Dedifferentiated amniotic fluid mesenchymal stem cell (primary cell): ENCODE results near the gene M6PR.

Experiments
- DNase-seq: peaks from one replicate; pipeline ENCODE4 v3.0.0-alpha.2; 2016; ENCODE audit errors: extremely low spot score

Gene M6PR

DNA sequence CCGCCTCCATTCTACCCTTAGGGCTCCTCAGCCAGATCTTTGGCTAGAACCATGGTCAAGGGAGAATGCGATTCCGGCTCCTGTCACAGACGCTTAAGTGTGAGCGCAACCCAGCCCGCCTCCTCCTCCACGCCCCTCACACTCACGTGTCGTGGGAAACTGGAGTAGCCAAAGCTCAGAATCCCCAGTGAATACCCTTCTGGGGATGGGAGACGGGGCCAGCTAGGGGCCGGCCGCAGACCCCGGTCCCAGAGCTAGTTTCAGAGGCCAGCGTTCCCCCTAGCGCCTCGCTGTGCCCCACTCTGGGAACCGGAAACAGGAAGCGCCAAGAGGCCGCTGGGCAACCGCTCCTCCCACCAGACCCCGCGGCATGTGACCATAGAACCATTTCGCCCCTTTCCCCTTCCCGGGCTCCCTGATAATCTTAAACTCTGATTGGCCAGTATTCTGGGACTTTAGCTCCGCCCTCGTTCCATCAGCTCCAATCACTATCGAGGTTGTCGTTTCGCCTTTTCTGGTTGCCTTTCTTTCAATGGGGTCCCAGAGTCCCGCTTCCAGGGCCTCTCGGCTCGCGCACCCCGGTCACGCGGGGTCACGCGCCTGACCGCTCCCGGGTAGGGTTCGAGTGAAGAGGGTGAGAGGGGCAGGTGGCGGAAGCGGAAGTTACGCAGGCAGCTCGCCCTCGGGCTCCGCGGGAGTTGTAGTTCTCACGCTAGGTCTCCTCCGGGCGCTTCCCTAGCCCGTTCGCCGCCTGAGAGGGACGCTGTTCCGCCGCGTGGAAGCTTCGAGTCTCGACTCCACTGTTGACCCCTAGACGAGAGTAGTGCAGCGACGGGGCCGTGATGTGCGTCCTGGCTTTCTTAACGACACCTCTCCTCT, at the start of gene M6PR:
M6PR (minus strand) TSS at position 304 of the 879 bp plus-strand sequence. CDS start 3,241 bp downstream, outside the sequence.
- peak; percentile 98 for DNase-seq

DNA sequence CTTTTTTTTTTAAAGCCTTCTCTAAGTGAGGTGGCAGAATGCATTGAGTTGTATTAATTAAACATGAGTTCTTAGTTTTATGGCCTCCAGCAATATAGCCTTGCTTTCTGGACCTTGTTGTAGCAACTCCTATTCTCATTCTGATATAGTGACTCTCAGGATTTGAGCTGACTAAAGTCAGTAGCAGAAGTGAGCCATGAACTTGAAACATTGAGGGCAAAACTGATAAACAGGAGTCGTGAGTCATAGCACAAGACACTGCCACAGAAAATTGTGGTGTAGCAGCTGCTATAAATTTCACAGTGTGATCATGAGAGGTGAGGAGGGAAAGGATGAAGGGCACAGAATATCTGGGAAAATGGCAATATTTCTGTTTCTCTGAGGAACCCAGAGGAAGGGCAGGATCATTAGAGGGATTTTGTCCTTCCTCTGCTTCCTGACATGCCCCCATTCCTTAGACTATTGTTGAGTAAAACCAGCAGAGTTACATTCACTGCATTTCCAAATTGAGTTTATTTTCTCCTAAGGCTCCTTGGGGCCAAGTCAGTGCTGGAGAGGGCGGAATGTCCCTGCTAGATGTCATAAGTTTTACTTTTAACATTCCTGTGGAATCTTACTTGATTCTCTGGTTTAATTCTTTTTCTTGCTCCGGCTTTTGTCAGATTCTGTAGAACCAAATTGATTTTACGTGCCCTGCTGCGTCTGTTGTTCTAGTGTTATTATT, 47.4 kb upstream of the M6PR start:
- DNase-seq = no peak

DNA sequence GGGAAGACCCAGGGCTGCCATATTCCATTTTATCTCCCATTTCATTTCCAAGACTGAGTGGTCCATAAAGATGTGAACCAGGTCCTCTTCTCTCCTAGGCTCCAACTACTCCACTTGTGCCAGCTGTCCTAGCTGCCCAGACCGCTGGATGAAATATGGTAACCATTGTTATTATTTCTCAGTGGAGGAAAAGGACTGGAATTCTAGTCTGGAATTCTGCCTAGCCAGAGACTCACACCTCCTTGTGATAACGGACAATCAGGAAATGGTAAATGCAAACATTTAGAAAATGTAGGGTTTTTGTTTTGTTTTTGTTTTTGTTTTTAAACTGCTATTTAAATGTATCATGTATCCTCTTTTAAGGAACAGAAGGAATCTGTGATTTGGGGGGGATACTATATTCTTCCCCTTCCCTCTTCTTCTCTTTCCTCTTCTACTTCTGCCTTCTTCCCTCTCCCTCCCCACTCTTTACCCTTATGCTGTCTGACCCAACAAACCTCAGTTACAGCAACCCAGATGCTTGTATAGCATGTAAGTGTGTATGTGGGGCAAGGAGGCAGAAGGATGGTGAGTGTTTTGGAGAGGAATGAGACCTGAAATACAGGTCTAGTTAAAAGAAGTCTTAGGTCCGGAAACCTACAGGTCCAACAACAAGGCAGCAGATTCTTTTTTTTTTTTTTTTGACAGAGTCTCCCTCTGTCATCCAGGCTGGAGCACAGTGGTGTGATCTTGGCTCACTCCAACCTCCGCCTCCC, 45.8 kb upstream of the M6PR start:
- no peak for DNase-seq

DNA sequence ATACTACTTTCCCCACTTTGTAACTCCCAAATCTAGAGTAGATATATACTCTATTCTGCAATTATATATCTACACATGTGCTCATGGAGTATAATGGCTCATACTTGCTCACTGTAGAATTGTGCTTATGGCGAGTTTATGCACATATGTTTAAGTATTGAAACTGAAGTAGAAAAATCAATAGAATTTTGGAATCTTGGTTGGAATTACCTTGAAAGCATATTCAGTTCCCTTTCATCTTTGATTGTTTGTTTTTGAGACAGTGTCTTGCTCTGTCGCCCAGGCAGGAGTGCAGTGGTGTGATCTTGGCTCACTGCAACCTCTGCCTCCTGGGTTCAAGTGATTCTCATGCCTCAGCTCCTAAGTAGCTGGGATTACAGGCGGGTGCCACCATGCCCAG, 44.4 kb upstream of the M6PR start:
- no peak for DNase-seq

DNA sequence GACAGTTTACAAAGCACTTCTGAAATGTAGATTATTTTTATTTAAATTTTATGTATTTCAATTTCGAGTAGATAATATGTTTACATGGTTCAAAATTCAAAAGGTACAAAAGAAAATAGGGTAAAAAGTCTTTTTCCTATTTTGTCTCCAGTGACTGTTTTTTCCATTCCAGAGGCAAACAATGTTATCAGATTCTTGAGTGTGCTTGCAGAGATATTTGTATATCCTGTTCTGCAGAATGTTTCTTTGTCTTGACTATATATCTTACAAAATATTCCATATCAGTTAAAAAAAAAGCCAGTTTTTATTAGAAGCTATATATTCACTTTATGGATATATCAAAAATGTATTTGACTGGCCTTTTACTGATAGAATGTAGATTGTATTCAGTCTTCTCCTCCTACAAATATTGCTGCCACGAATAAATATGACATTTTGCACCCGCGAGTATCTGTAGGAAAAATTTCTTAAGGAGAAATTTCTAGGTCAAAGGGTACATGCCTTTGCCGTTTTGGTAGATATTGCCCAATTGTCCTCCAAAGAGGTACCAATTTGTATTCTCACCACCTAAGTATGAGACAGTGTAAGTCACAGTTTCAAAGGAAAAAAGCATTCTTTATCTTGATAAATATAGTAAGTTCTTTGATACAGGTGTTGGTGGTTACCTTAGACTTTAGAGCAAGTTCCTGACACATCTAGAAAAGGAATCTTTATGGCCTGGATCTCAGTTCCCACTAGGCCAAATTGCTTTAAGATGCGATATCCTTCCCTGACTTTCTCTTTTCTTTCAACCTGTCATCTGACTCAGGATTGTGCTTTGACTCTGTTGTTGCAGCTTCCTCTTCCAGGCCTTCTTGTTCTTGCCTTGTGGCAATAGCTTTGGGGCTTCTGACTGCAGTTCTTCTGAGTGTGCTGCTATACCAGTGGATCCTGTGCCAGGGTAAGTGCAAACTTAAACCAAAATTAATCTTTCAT, 42.2 kb upstream of the M6PR start:
- no peak for DNase-seq

DNA sequence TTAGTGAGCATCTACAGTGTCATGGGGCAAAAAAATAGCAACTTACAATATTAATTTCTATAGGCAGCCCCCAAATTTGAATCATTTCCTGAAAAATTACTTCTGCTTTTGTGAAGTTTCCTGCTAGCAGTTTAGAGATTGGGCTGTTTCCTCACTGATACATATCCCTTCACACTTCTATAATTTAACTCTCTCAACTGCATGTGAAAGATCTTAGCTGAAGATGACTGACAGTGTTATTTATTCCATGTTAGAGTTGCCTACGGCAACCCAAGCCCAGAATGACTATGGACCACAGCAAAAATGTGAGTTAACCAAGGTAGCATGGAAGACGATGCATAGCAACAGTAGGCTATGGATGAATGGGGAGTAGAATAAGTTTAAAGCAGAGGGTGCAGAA, 40.0 kb upstream of the M6PR start, which contains the start of gene KLRG1:
KLRG1 (plus strand) TSS at position 134 of the 400 bp plus-strand sequence; CDS start at position 224, 90 bp downstream.
- DNase-seq = no peak

DNA sequence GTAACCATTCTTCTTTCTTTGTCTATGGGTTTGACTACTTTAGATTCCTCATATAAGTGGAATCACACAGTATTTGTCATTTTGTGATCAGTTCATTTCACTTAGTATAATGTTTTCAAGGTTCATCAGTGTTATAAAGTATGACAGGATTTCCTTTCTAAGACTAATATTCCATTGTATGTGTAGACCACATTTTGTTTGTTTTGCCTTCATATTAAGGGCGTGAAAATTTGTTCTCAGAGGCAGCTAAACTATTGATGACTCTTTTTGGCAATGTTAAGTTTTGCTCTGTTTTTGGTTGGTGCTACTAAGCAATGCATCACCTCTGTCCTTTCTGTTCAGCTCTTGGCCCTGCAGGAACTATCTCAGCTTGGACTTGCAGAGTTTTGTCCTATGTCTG, 38.2 kb upstream of the M6PR start:
- DNase-seq = no peak

DNA sequence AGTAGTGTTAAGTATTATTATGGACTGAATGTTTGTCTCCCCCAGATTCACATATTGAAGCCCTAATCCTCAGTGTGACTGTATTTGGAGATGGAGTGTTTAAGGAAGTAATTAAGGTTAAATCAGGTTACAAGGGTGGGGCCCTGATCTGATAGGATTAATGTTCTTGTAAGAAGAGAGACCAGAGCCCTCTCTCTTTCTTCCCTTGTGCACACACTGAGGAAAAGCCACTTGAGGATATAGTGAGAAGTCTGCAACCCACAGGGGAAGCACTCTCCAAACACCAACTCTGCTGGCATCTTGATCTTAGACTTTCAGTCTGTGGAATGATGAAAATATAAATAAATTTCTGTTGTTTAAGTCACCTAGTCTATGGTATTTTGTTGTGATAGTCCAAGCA, 37.7 kb upstream of the M6PR start:
- no peak for DNase-seq

DNA sequence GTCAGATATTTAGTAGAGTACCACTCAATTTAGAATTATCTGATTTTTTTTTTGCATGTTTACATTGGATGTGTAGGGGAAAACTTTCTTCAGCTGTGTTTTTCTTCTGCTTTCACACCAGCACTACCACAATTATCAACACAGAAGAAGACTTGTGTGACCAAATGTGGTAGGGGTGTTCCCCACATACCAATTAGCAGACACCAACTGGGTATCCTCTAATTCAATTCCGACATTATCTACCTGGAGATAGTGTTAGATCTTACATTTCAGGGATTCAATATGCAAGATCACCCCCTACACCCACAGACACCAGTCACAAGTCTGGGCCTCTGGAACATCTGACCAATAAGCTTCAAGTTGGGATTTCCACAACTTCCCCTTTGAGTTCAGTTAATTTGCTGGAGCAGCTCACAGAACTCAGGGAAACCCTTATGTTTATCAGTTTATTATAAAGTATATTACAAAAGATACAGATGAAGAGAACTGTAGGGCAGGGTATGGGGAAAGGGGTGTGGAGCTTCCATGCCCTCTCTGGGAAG, 35.8 kb upstream of the M6PR start:
- no peak for DNase-seq

DNA sequence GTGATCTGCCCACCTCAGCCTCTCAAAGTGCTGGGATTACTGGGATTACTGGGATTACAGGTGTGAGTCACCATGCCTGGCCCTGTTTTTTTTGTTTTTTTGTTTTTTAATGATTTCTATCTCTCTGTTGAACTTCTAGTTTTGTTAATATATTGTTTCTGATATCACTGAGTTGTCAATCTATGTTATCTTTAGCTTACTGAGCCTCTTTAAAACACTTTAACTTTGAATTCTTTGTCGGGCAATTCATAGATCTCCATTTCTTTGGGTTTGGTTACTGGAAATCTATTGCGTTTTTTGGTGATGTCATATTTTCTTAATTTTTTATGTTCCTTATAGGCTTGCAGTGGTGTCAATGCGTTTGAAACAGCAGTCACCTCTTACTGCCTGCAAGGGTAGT, 30.7 kb upstream of the M6PR start:
- no peak for DNase-seq

DNA sequence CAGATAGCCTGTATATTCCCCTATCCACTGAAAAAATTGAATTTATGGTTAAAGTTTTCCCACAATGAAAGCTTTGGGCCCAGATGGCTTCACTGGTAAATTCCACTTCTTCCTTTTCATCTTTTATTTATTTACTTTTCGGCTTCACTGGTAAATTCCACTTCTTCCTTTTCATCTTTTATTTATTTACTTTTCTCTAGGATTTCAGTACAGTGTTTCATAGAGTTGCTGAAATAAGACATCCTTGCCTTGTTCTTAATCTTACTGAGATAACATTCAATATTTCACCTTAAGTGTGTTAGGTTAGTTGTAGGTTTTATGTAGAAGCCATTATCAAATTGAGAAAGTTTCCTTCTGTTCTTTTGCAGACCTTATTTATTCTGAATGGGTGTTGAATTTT, 21.0 kb upstream of the M6PR start:
- DNase-seq = no peak

DNA sequence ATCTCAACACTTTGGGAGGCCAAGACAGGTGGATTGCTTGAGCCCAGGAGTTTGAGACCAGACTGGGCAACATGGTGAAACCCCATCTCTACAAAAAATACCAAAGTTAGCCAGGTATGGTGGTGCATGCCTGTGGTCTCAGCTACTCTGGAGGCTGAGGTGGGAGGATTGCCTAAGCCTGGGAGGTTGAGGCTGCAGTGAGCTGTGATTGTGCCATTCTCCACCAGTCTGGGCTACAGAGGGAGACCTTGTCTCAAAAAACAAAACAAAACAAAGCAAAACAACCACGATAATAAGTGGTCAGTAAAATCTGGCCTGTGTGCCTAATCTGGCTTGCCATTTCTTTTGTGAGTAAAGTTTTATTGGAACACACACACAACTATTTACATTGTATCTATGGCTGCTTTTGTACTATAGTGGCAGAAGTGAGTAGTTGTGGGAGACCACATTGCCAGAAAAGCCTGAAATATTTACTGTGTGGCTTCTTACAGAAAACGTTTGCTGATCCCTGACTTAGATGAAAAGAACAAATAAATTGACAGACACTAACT, 20.5 kb upstream of the M6PR start:
- no peak for DNase-seq

DNA sequence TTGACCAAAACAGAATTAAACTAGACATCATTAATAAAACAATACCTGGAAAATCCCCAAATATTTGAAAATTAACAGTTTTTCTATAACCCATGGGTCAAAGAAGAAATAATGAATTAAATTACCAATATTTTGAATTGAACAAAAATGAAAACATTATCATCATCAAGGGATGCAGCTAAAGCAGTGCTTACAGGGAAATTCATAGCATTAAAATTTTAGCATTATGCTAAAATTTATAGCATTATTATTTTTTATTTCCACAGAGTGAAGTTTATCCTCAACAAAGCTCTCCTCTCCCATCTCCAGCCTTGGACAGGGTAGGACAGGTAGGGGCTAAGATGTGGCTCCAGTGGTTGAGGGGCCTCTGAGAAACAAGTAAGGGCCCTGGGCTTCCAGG, 19.3 kb upstream of the M6PR start:
- DNase-seq = no peak

DNA sequence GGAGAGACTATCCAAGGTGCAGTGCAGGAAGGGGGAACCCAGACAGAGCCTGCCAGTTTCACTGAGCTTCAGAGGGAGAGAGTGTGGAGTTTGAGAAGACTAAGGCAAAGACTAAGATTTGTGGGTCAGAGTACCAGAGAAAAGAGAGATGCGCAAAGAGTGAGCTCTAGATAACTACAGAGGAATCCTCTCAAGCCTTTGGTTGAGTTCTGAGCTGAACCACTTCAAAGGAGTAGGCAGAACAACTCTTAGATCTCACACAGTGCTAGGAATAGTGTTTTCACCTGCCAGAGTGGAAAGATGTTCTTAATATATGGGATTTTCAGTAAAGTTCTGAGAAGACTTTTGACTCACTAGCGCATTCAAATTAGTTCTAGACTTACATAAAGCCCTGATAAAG, 10.7 kb upstream of the M6PR start:
- no peak for DNase-seq

DNA sequence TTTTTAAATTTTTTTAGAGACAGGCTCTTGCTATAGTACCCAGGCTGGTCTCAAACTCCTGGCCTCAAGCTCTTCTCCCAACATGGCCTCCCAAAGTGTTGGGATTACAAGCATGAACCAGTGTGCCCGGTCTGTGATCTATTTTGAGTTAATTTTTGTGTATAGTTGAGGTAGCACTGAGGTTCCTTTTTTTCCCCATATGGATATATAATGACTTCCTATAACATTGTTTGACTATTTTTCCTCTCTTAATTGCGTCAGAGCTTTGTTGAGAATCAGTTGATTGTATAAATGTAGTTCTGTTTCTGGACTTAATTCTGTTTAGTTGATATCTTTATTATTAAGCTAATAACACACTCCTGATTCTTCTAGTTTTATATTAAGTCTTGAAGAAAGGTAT, 8.6 kb upstream of the M6PR start:
- no peak for DNase-seq

DNA sequence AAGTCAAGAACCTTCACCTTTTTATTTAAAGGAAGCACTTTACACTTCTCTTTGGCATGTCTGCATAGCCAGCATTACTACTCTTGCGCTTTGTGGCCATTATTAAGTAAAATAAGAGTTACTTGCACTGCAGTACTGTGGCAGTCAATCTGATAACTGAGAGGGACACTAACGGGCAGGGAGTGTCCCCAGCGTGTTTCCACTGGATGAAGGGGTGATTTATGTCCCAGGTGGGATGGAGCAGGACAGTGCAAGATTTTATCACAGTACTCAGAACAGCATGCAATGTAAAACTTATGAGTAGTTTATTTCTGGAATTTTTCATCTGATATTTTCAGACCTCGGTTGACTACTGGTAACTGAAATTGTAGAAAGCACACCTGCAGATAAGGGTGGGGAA, 8.1 kb upstream of the M6PR start:
- no peak for DNase-seq

DNA sequence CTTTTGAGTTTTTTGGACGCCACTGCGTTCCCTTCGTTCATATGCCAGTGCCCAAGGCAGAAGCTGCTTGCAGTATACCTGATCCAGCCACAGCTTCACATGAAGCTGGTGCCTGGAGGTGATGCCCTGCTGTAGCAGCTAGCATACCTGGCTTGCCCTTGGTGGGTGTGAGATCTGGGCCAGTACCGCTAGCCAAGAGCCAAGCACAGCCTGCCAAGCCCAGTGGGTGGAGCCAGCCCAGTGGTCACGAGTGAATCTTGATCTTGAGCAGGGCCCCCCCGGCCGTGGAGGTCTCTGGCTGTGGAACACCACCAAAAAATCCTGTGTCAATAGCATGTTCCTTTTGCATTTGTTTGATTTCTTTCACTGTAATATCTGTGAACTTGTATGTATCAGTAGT, 7.3 kb upstream of the M6PR start:
- DNase-seq = no peak

DNA sequence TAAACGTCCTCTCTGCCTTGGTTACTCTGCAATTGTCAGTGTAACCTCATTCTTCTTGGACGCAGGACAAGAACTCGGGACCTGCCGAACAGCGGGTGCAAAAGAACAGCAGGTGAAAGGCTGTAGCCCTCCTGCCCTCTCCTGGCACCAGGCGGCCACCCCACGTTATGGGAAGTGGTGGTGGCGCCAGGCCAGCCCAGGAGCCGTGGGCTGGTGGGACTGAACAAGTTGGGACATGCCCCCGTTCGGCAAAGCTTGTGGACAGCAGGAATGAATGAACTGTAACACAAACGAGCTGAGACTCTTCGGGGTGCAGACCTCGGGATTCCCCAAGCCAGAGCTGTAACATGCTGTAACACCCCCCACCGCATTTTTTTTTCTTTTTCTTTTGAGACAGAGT, 6.6 kb upstream of the M6PR start:
- DNase-seq = no peak

DNA sequence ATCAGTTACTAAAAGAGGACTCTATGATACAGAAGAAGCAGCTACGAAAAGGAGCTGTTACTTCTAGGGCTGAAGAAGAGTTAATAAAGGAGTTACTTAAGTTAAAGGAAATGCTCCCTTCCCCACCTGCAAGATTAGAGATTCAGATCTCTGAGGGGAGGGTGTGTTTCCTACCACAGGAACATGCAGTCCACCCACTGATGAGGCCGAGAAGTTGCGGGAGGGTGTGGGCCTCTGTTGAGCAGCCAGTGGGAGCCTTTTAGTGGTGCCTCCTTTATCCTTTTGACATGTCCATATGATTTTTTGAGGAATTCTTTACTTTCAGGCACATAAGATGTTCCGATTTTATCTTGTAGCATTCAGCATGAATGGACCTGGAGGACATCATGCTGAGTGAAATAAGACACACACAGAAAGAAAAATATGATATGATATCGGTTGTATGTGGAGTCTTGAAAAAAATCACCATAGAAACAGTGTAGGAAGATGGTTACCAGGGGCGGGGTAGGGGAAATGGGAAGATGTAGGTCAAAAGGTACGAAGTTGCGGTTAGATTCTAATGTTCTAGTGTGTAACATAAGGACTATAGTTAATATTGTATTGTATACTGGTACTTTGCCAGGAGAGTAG, 4.4 kb upstream of the M6PR start:
- DNase-seq = no peak

DNA sequence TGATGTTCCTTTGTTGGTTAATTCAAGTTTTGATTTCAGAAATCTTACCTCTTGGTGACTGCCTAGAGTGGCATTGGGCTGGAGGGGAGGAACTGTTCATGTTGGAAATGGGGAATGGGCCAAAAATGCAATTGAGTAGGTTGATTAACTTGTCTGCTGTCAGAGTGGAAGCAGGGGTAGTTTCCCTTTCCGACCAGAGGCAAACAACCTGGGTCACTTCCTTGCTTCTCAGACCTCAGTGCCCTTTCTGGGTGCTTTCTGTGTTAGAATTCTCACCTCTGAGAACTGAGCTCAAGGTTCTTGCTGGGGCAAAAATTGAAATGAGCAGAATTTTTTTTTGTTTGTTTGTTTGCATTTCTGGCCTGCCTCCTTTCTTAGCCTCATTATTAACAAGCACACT, 2.3 kb upstream of the M6PR start:
- no peak for DNase-seq
